Duodenal mucosa (tissue), 2 donors: ENCODE results near the gene CERS6.

Experiments used
- H3K27ac ChIP-seq: one replicate; pipeline ENCODE4 v1.7.0; 2013; ENCODE audit warnings: low read depth, low read length
- H3K27me3 ChIP-seq, 2 donors: one replicate each; pipeline ENCODE4 v1.7.0; 2013; ENCODE audit warnings: low read length in 2 of 2, control low read depth in 1 of 2; ENCODE audit not compliant: insufficient read depth in 2 of 2, control insufficient read depth in 1 of 2
- H3K36me3 ChIP-seq, 2 donors: one replicate each; pipeline ENCODE4 v1.7.0; 2013; ENCODE audit warnings: low read length in 2 of 2, control low read depth in 1 of 2; ENCODE audit not compliant: insufficient read depth in 2 of 2, control insufficient read depth in 1 of 2
- H3K4me1 ChIP-seq, 2 donors: one replicate each; pipeline ENCODE4 v1.7.0; 2013; ENCODE audit warnings: low read length in 2 of 2, control low read depth in 1 of 2; ENCODE audit not compliant: insufficient read depth in 2 of 2, control insufficient read depth in 1 of 2
- H3K4me3 ChIP-seq, 2 donors: one replicate each; pipeline ENCODE4 v1.7.0; 2013; ENCODE audit warnings: low read length in 2 of 2, low read depth in 1 of 2
- H3K9ac ChIP-seq, 2 donors: one replicate each; pipeline ENCODE4 v1.7.0; 2013; ENCODE audit warnings: low read length in 2 of 2, low read depth in 1 of 2
- H3K9me3 ChIP-seq, 2 donors: one replicate each; pipeline ENCODE4 v1.7.0; 2013; ENCODE audit warnings: low read length in 2 of 2, control low read depth in 1 of 2; ENCODE audit not compliant: control insufficient read depth in 1 of 2

Gene CERS6

DNA sequence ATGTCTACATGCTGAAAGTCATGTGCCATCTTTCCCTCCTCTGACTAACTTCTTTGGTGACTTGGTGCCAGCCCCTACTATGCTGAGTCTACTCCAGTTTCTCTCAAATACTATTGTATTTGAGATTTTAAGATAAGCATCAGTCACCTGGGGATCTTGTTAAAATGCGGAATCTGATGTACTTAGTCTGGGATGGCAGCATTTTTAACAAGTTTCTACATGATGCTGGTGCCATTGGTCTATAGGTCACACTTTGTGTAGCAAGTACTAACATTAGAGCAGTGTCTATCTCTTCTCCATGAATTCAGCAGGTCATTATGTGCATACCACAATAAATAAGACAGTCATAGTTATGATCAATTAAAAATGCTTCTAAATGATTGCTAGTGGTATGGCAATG is 106.9 kb downstream of the CERS6 start:
- H3K27ac ChIP-seq, result no peak overlapping the region
- peaks cover 0 to 5% of the 10 kb centered on the region in 2 donors for H3K4me1 ChIP-seq

DNA sequence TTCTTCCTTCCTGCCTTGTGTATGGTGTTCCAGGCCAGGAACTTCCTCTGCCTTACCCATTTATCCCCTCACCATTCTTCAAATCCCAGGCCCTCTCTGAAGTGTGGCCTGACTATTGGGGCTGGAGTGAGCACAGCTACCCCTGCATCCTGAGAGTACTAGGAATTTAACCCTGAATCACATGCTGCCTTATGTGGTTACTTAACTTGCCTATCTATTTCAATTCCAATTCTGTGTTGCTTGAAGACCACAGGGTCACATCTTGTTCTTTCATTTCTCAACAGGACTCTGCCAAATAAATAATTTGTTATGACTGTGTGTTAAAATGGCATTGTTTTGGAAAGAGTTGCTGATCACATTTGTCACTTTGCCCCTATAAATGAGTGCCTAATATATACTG is 108.6 kb downstream of the CERS6 start:
- Histone ChIP-seq H3K4me1 (no peaks in the 10 kb centered on the region), H3K9ac (no peak overlapping the region), H3K27ac (no peak overlapping the region), H3K36me3 (peaks cover 3 to 17% of the 10 kb centered on the region in 2 donors), H3K27me3 (no peaks in the 10 kb centered on the region), H3K9me3 (no peaks in the 10 kb centered on the region), H3K4me3 (no peak overlapping the region)

More for the DNA sequence above, 106.9 kb downstream of the CERS6 start:
- no peaks in the 10 kb centered on the region for H3K9me3 ChIP-seq
- H3K27me3 ChIP-seq, result no peaks in the 10 kb centered on the region
- H3K36me3 ChIP-seq, result peaks cover 0 to 10% of the 10 kb centered on the region in 2 donors
- H3K9ac ChIP-seq, result no peak overlapping the region
- H3K4me3 ChIP-seq, result no peak overlapping the region

DNA sequence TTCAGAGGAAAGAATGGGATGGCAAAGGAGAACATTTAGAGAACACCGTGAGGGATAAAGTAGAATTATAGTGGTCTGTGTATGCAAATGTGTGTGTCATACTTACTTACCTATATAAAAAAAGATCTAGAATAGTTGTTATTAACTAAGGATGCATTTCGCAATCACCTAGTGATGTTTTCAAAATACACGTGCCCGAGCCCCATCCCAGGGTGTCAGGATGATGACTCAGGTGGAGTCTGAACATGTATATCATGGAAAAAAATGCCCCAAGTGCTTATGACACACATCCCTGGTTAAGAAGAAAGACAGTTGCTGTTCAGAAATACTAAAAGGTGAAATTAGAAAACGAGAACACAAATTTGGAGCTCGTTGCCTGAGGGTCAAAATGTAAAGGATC is 109.0 kb downstream of the CERS6 start:
- Histone ChIP-seq H3K36me3 (peaks cover 3 to 17% of the 10 kb centered on the region in 2 donors), H3K27me3 (no peaks in the 10 kb centered on the region), H3K9me3 (no peaks in the 10 kb centered on the region), H3K27ac (no peak overlapping the region), H3K4me1 (no peaks in the 10 kb centered on the region), H3K4me3 (no peak overlapping the region), H3K9ac (no peak overlapping the region)

DNA sequence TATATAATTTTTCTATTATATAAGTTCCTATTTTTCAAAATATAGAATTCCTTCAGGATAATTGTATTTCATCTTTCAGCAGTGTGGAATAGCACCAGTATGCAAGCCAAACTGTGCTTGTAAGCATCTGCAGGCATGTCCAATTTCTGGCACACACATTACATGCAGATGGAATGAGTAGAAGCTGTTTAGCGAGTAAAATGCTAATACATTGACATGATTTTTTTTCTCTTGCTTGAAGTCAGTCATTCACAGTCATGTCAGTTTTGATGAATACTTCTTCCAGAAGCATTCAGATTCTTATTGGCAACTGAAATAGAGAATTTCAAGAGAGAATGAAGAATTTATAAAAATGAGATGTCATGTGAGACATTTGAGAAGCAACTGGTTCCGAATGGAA is 109.4 kb downstream of the CERS6 start:
- no peak overlapping the region for H3K4me3 ChIP-seq
- H3K36me3 ChIP-seq, result peaks cover 3 to 17% of the 10 kb centered on the region in 2 donors
- H3K9ac ChIP-seq, result no peak overlapping the region
- H3K27me3 ChIP-seq, result no peaks in the 10 kb centered on the region
- H3K4me1 ChIP-seq, result no peaks in the 10 kb centered on the region
- no peak overlapping the region for H3K27ac ChIP-seq
- H3K9me3 ChIP-seq, result no peaks in the 10 kb centered on the region

DNA sequence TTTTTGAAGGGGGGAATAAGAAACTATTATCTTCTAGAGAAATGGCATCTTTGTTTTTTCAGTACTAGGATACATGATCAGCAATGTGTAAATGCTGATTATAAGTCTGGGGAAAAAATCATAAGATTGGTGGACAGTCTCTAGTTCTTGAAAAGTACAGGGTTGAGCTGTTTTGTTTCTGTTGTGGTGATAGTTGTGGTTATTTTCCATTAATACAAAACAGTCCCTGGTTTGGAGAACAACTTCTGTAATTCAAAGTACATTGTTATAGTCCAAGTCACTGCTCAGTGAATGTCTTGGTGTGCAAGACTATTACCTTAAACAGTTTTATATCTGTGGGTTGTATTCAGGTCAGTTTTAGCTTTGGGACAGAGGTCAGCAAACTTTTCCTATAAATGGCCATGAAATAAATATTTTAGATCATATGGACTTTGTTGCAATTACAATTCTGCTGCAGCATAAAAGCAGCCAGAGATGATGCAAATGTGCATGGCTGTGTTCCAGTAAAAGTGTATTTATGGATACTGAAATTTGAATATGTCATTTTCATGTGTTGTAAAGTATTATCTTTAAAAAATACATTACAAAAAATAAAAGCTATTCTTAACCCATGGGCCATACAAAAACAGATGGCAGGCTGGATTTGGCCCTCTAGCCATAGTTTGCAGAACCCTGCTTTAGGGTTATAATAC is 111.0 kb downstream of the CERS6 start:
- Histone ChIP-seq H3K4me1 (no peaks in the 10 kb centered on the region), H3K4me3 (no peak overlapping the region), H3K9ac (no peak overlapping the region), H3K9me3 (no peaks in the 10 kb centered on the region), H3K36me3 (peaks cover 3 to 17% of the 10 kb centered on the region in 2 donors), H3K27me3 (no peaks in the 10 kb centered on the region), H3K27ac (no peak overlapping the region)

DNA sequence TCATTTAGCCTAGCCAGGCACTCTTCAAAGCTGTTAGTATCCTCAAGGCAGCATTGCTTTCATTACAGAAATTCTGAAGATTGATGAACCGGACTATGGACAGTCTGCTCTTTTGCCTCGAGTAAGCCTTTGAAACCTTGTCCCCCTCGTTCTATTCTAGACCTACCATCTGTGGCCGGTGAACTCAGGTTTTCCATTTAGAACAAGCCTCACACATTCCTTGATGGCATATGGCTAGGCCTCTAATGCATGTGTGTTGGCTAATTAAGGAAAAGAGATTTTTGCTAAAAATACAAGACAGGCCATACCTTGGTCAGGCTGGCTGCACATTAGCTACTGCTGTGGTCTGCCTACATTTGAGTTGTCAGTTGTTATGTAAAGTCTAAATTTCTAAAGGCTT is 111.8 kb downstream of the CERS6 start:
- peaks cover 3 to 14% of the 10 kb centered on the region in 2 donors for H3K36me3 ChIP-seq
- no peaks in the 10 kb centered on the region for H3K27me3 ChIP-seq
- no peaks in the 10 kb centered on the region for H3K4me1 ChIP-seq
- H3K9me3 ChIP-seq, result no peaks in the 10 kb centered on the region
- H3K4me3 ChIP-seq, result no peak overlapping the region
- H3K27ac ChIP-seq, result no peak overlapping the region
- H3K9ac ChIP-seq, result no peak overlapping the region

DNA sequence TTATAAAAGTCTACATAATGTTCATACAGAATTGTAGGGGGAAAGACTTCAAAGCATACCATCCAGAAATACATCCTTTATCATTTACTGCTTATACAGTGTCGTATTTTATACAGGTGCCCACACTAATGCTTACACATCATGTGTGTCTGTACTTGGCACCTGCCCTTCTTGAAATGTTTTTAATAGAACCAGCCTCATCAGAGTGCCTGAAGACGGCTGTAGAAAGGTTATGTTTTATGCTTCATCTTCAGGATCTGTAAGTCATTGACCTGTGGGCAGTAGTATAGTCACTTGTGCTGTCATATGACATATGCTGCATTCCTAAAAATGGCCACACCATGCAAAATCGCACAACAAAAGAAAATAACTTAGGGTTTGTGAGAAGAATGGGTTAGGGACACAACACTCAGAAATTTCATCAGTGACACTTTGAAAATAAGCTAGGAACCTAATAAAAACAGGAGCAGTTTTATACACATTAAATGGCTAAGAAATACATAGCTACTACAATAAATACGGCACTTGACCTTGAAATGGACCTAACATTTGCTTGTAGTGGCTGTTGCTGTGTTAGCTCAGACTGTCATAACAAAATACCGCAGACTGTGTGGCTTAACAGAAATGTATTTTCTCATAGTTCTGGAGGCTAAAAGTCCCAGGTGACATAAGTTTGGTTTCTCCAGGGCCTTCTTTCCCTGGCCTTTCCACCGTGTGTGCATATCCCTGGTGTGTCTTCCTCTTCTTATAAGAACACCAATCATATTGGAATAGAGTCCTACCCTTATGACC is 112.6 kb downstream of the CERS6 start:
- Histone ChIP-seq H3K36me3 (peaks cover 3 to 11% of the 10 kb centered on the region in 2 donors), H3K9ac (no peak overlapping the region), H3K9me3 (no peaks in the 10 kb centered on the region), H3K27ac (no peak overlapping the region), H3K4me3 (no peak overlapping the region), H3K4me1 (no peaks in the 10 kb centered on the region), H3K27me3 (no peaks in the 10 kb centered on the region)

DNA sequence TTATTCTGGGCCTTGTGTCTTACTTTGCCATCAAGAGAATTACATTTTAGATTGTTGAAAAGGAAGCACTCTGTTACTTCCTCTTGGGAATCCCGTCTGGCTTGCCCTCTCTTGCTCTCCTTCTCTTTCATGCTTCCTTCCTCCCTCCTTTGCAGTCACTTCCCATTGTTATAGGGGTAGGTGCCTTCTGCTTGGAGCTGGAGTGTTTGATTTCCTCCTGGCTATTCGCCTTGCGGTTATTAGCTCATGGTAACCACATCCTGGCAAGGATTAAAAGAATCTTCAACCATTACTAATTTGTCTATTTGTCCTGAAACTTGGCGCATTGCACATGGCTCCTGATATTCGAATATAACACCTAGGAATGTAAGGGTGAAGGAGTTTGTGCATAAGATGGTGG is 115.0 kb downstream of the CERS6 start:
- H3K36me3 ChIP-seq, result peaks cover 3 to 7% of the 10 kb centered on the region in 2 donors
- no peak overlapping the region for H3K4me3 ChIP-seq
- no peaks in the 10 kb centered on the region for H3K9me3 ChIP-seq
- H3K27ac ChIP-seq, result no peak overlapping the region
- H3K27me3 ChIP-seq, result no peaks in the 10 kb centered on the region
- no peaks in the 10 kb centered on the region for H3K4me1 ChIP-seq
- H3K9ac ChIP-seq, result no peak overlapping the region

DNA sequence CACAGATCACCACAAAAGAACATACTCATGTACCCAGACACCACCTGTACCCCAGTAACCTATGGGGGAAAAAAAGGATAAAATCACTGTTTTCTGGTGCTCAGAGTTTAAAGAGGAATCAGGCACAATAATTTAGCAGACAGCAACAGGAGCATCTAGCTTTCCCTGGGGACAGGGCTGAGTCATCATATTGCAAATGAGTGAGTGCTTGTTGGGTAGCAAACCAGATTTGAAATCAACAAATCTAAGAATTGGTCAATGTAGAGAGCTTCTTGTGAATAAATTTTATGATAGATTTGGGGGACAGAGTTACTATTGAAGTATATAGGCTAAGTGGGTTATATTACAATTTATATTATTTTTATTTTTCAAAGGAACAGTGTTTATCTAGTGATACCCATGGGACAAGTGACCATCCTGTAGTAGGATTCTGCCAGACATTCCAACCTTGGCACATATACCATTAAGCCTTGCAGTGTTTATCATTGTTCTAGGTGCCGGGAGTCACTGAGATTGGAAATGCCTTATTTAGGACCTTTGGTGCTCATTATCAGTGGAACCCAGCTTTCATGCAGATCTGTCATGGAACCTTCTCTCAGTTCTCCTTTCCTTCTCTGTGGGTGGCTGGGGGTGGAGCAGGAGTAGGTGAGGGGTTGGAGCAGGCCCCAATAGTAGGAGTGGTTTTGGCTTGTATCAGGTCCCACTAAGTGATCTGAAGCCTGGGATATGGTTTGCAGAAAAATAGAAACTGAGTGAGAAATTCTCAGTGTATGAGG is 117.2 kb downstream of the CERS6 start:
- H3K9ac ChIP-seq, result no peak overlapping the region
- H3K27ac ChIP-seq, result no peak overlapping the region

More for the DNA sequence above, 117.2 kb downstream of the CERS6 start:
- peaks cover 0 to 7% of the 10 kb centered on the region in 2 donors for H3K4me1 ChIP-seq
- H3K9me3 ChIP-seq, result no peaks in the 10 kb centered on the region
- no peak overlapping the region for H3K4me3 ChIP-seq
- peaks cover 3 to 6% of the 10 kb centered on the region in 2 donors for H3K36me3 ChIP-seq
- no peaks in the 10 kb centered on the region for H3K27me3 ChIP-seq
